A673 (cell line): ENCODE results near the gene LYPLA2. TPM values are rescaled to one million over a fixed set of nuclear protein-coding genes. Genes with fewer than 3 reads are reported as not detected.
A peak's percentile ranks its signal among the peaks of the same experiment; 100 is the strongest.

Experiments
- BruUV-seq: library from RNA; stranded (reverse); fragments of 400-500 nt; replicated peaks from 2 replicates; lab custom pipeline; 2021; lab: Mats Ljungman, UMichigan
- CTCF ChIA-PET: fragments of 300-600 bp; sonication (Branson Sonifier 250); formaldehyde crosslinking; loops from one replicate; lab custom pipeline; 2022; ENCODE audit warnings: antibody characterized with exemption; lab: Charles Lee
- POLR2A ChIA-PET: fragments of 300-600 bp; sonication (Branson Sonifier 250); formaldehyde crosslinking; loops from one replicate; lab custom pipeline; 2022; ENCODE audit warnings: antibody characterized with exemption; ENCODE audit not compliant: low non-redundant PET; lab: Charles Lee
- DNase-seq: peaks from one replicate; pipeline ENCODE4 v3.0.0-alpha.2; 2015; ENCODE audit warnings: low spot score
- H3K27ac ChIP-seq: fragments of 200-600 bp; sonication (generic); 2 replicates; pipeline ENCODE4 v1.5.1; 2016; ENCODE audit warnings: mixed run types, low read depth, mild to moderate bottlenecking, mixed read lengths, antibody characterized with exemption, low read length; ENCODE audit not compliant: poor library complexity, severe bottlenecking
- H3K27me3 ChIP-seq: fragments of 200-600 bp; sonication (generic); replicated peaks from 2 replicates; pipeline ENCODE4 v1.6.1; 2017; ENCODE audit warnings: mixed run types, low read depth, mild to moderate bottlenecking, mixed read lengths, antibody characterized with exemption, low read length; ENCODE audit not compliant: insufficient read depth, poor library complexity
- H3K36me3 ChIP-seq: fragments of 200-600 bp; sonication (generic); 2 replicates; pipeline ENCODE4 v1.6.1; 2016; ENCODE audit warnings: mixed run types, mild to moderate bottlenecking, mixed read lengths, antibody characterized with exemption, low read length; ENCODE audit not compliant: insufficient read depth, poor library complexity, severe bottlenecking
- H3K4me1 ChIP-seq: fragments of 200-600 bp; sonication (generic); 2 replicates; pipeline ENCODE4 v1.6.1; 2017; ENCODE audit warnings: mixed run types, mild to moderate bottlenecking, mixed read lengths, antibody characterized with exemption, low read length; ENCODE audit not compliant: insufficient read depth, poor library complexity, severe bottlenecking
- H3K4me3 ChIP-seq: fragments of 200-600 bp; sonication (generic); 2 replicates; pipeline ENCODE4 v1.5.1; 2016; ENCODE audit warnings: low read depth, mixed run types, mild to moderate bottlenecking, mixed read lengths, low read length; ENCODE audit not compliant: poor library complexity, severe bottlenecking
- H3K9me3 ChIP-seq: fragments of 200-600 bp; sonication (generic); 2 replicates; pipeline ENCODE4 v1.6.1; 2016; ENCODE audit warnings: mixed run types, low read depth, mild to moderate bottlenecking, mixed read lengths, antibody characterized with exemption, low read length; ENCODE audit not compliant: poor library complexity, severe bottlenecking
- CTCF ChIP-seq: fragments of 300-800, 200-600 bp; sonication (generic); conservative IDR thresholded peaks from 2 replicates; pipeline ENCODE4 v1.5.1; 2017; ENCODE audit warnings: low read depth, mild to moderate bottlenecking, antibody characterized with exemption, low read length, moderate library complexity, mixed read lengths
- EZH2 ChIP-seq: fragments of 200-600 bp; sonication (generic); IDR thresholded peaks from 2 replicates; pipeline ENCODE4 v1.6.1; 2017; ENCODE audit warnings: borderline replicate concordance, low read depth, mild to moderate bottlenecking, mixed read lengths, antibody characterized with exemption, low read length; ENCODE audit not compliant: poor library complexity, severe bottlenecking
- intact Hi-C: fragments of 100-400 bp; cut with micrococcal nuclease; formaldehyde crosslinking; loops from one replicate; pipeline ENCODE4 v1.10.0; 2022; ENCODE audit not compliant: unreplicated experiment
- total RNA-seq: library from RNA; stranded (reverse); gene quantifications from 2 replicates; pipeline ENCODE4 v1.2.3, GENCODE V29; 2021

Gene LYPLA2
- total RNA-seq, 1 experiment from 2014 or later = 66.2 TPM

DNA sequence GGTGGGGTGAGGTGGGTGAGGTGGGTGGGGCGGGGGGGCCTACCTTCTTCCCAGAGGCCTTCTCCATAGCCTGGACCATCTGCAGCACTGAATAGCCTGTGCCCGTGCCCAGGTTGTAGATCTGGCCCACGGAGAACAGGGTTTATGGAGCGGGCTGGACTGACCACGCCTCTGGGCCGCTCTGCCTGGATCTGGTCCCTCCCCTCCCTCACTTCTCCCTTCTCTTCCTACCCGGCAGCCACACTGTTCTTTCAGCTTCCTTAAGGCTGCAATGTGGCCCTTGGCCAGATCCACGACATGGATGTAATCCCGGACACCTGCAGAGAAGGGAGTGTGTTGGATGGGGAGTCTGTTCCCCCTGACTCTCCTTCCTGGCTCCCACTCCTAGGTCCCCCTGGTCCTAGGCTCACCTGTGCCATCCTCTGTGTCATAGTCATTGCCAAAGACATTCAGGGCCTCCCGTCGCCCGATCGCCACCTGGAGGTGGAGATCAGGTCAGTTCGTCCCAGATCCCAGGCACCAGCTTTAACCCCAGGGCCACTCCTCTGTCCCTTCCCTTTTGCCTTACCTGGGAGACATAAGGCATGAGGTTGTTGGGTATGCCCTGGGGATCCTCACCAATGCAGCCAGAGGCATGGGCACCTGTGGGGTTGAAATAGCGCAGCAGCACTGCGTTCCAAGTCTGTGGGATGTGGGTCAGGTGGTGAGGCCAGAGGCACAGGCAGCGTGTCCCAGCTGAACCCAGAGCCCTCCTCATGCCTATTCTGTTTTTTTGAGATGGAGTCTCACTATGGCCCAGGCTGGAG is 5.7 kb downstream of the LYPLA2 start:
- no TSS peak for BruUV-seq

DNA sequence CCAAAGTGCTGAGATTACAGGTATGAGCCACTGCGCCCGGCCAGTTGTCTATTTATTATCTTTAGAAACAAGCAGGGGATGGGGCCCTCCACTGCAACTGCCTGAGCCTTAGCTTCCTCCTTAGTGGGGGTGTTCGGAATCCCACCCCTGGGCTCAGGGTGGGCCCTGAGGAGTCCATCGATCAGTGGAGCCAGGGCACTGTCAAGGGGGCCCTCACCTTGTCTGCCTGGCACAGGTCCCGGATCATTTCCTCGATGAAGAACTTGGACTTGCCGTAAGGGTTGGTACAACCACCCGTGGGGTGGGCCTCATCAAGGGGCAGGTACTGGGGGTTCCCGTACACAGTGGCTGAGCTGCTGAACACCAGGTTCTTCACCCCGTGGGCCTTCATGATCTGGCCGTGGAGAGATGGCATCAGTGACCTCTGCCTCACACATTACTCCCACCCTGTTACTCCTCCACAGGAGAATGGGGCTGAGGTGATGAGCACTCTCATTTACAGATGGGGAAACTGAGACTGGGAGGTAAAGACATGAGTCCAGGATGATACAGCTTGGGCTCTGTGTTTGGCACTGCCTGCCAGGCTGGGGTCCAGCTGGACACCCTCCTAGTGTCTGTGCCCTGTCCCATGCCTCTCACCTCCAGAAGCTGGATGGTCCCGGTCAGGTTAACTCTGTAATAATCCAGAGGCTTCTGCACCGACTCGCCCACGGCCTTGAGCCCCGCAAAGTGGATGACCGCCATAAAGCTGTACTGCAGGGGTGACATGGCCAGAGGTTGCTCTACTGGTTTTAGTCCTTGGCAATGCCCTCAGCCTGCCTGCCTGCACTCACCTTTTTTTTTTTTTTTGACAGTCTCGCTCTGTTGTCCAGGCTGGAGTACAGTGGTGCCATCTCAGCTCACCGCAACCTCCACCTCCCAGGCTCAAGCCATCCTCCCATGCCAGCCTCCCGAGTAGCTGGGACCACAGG is 6.8 kb downstream of the LYPLA2 start:
- CTCF ChIA-PET = interaction anchor here (0.6 to 1.2 kb wide), 2 partner anchors 26 to 141 kb away, joined by 3 to 4 read pairs; no protein-coding TSS in a partner anchor
- Histone ChIP-seq H3K9me3 (no peaks in the 10 kb centered on the region), H3K4me1 (peaks cover 30% of the 10 kb centered on the region), H3K4me3 (no peak overlapping the region), H3K36me3 (peaks cover 22% of the 10 kb centered on the region), H3K27me3 (no peaks in the 10 kb centered on the region), H3K27ac (no peak overlapping the region)
- no peak for DNase-seq
- POLR2A ChIA-PET = interaction anchor here (0.6 kb wide), 1 partner anchor 293 kb away, joined by 10 read pairs; no protein-coding TSS in a partner anchor
- no TSS peak for BruUV-seq
- TF ChIP-seq EZH2 (no peak), CTCF (no peak)
- intact Hi-C loops = no loop called here

More for the DNA sequence above, 5.7 kb downstream of the LYPLA2 start:
- H3K4me1 ChIP-seq = peaks cover 32% of the 10 kb centered on the region
- no peak overlapping the region for H3K27ac ChIP-seq
- ChIA-PET POLR2A (no interaction called here), CTCF (no interaction called here)
- H3K9me3 ChIP-seq = no peaks in the 10 kb centered on the region
- DNase-seq = no peak
- H3K27me3 ChIP-seq = no peaks in the 10 kb centered on the region
- TF ChIP-seq EZH2 (no peak), CTCF (no peak)
- peaks cover 22% of the 10 kb centered on the region for H3K36me3 ChIP-seq
- intact Hi-C loops = no loop called here
- H3K4me3 ChIP-seq = no peak overlapping the region

- intact Hi-C loops = no loop called here
- DNase-seq = no peak
- Histone ChIP-seq H3K4me3 (no peak overlapping the region), H3K4me1 (peaks cover 21% of the 10 kb centered on the region), H3K9me3 (no peaks in the 10 kb centered on the region), H3K36me3 (peaks cover 19% of the 10 kb centered on the region), H3K27ac (peak overlapping the region; percentile 85), H3K27me3 (no peaks in the 10 kb centered on the region)
- no TSS peak for BruUV-seq
- TF ChIP-seq CTCF = no peak; the same call in 1 of the 2 replicates
- TF ChIP-seq EZH2 = no peak
- CTCF ChIA-PET = interaction anchor here (1.2 kb wide), 1 partner anchor 27 kb away, joined by 3 read pairs; no protein-coding TSS in a partner anchor
- POLR2A ChIA-PET = no interaction called here
These were observed 7.8 kb downstream of the LYPLA2 start for GRCh38 chr1:23798662-23799142.
